ENCODE results near the gene KBTBD2.
"Not testable (repeated sequence)": the region's sequence is repeated elsewhere in the genome, so short reads cannot be mapped to it uniquely, and the experiment has no call there.

Gene KBTBD2

DNA sequence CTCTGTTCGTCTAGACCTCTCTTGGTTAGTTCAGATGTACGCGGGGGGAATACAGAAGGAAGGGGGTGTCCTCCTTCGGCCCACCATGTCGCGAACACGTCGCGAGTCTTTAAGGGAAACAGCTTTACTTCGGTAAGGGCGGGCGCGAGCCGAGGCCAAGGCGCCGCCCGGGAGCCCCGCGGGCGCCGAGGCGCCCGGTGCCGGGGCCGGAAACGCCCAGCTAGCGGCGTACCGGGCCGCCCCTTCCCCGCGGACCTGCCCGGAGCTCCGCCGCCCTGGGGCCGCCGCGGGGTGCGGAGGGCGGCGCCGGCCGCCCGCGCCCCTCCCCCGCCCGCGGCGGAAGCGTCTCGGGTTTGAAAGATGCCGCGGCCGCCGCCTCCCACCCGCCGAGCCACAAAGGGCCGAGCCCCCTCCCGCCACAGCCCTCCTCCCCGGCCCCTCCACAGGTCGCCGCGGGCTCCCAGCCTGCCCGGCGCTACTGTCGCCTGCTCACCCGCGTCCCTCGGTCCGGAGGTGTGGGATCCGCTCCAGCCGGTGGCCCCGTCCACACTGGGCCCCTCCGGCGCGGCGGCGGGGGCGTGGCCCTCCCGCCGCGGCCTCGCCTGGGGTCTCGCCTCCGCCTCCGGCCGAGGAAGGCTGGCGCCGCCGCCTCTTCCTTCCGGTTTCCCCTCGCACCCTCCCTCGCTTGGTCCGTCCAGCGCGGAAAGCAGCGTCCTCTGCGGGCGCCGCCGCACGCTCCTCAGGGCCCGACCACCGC, at the start of gene KBTBD2:
KBTBD2 (minus strand) TSS at position 718 of the 757 bp plus-strand sequence. CDS start 12,156 bp downstream, outside the sequence.
- DNase-seq (ENCODE audit: low read depth): peak; percentile 83

GRCh38 chr7:32941181-32941580, 49.6 kb upstream of the KBTBD2 start:
- DNase-seq (ENCODE audit: low read depth): no peak

DNA sequence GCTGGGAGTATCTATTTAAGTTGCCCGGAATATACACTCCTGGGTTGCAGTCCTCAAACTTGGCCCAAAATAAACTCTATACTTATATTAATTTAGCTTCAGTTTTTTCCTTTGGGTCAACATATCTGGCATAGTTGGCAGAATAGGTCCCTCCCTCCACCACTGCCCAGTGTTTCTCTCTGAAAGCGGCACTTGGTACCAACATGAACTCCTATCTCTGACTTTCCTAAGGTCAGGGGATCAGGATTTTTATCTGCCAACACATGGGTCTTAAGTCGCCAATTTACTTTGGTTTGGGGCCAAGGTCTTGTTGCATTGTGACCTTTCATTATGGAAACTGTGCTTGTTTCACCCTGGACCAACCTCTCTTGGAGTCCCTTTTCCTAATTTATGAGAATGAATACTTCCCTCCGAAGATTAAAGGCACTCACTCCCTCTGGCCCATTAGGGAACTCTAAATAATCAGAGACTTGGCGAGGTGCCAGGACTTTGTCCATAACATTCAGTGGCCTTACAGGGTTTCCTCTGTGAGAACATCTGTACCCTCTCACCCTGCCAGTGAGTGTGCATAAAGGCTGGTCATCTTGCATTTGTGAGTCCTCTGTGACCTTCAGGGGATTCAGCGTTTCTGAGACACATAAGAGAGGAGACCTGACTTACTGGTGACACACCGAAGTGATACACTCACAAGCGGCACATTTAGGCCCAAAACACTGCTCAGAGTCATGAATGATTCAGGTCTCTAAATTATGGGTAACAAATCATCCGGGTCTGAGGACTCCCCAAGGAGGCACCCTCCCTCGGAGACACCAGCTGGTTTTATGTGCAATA, 46.0 kb upstream of the KBTBD2 start:
- peak; percentile 16 for DNase-seq (ENCODE audit: low read depth)

- DNase-seq (ENCODE audit: low read depth): no peak
These were observed 45.1 kb upstream of the KBTBD2 start for GRCh38 chr7:32936689-32937088.

- DNase-seq (ENCODE audit: low read depth): no peak
These were observed 44.0 kb upstream of the KBTBD2 start for GRCh38 chr7:32935558-32935957.

DNA sequence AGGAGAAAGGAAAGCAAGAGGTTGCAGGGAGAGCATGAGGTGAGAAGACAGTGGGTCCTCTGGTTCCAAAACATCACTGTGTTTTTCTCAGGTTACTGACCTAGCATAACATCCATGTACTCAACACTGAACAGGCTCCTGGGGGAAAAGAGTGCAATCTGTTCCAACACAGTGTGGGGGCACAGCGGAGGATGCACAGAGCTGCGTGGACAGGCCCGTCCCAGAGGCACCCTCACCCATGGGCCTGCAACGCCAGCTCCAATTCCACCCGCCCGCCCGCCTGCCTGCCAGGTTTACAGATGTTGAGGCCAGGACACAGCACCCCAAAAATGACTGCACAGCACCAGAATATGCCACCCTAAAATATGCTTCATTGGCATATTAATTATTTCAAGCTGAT, 38.8 kb upstream of the KBTBD2 start:
- no peak for DNase-seq (ENCODE audit: low read depth)

- DNase-seq (ENCODE audit: low read depth): no peak
These were observed 38.0 kb upstream of the KBTBD2 start for GRCh38 chr7:32929430-32930143.

GRCh38 chr7:32928785-32929298, 37.3 kb upstream of the KBTBD2 start:
- DNase-seq (ENCODE audit: low read depth): no peak

DNA sequence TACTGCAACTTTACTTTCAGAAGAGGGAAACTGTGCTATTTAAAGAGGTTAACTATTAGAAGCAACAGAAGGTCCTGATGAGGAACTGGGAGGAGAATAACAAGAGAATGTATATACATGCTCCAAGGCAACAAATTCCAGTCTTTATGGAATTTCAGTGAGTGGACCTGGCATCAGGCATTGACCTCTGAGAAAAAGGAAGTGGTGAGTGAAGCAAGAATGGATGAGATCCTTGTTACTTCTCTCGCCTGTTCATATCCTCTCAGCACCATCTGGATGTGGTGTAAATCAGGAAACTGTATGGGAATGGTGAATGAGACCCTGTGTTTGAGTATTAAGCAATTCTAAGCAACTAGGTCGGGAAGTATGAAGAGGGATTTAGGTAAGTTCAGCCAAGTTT, 30.3 kb upstream of the KBTBD2 start:
- DNase-seq (ENCODE audit: low read depth): peak; percentile 59

DNA sequence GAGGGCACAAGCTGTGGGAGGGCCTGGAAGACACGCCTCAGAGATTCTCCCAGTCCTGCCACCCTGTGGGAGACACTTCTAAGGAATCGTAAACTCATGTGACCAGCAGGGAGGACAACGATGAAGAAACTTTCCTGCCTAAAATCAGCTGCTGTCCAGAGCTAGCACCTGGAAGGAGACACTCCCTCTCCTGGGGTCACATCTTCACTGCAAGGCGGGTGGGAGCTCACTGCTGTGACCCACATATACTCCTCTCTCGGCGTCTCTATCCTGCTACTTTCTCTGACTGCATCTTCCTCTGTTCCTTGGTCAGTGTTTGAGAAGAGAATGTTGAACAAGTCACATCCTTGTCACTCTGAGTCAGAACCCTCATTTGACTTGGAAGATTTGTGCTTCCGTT, 25.4 kb upstream of the KBTBD2 start:
- DNase-seq (ENCODE audit: low read depth): not testable (repeated sequence)

GRCh38 chr7:32916006-32916405, 24.4 kb upstream of the KBTBD2 start:
- DNase-seq (ENCODE audit: low read depth): no peak

GRCh38 chr7:32915041-32915536, 23.5 kb upstream of the KBTBD2 start:
- no peak for DNase-seq (ENCODE audit: low read depth)

GRCh38 chr7:32914184-32914583, 22.6 kb upstream of the KBTBD2 start:
- no peak for DNase-seq (ENCODE audit: low read depth)

- DNase-seq (ENCODE audit: low read depth): no peak
These were observed 18.6 kb upstream of the KBTBD2 start for GRCh38 chr7:32910195-32910594.

GRCh38 chr7:32905175-32905662, 13.7 kb upstream of the KBTBD2 start:
- DNase-seq (ENCODE audit: low read depth): peak; percentile 58

DNA sequence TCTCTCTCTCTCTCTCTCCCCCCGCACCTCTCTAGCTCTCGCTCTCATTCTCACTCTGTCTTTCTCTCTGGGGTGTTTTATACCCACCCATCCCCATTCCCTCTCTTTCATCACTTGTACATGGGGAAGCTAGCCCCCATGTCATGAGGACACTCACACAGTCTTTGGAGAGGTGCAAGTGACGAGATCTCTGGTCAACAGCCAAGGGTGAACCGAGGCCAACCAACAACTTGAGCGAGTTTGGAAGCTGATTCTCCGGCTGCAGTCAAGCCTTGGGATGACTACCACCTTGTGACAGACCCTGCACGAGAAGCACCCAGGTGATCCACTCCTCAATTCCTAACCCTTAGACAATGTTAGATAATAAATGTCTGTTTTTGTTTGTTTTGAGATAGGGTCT, 10.1 kb upstream of the KBTBD2 start:
- no peak for DNase-seq (ENCODE audit: low read depth)

- DNase-seq (ENCODE audit: low read depth): no peak
These were observed 9.0 kb upstream of the KBTBD2 start for GRCh38 chr7:32900433-32900995.

GRCh38 chr7:32897376-32897775, 5.8 kb upstream of the KBTBD2 start:
- DNase-seq (ENCODE audit: low read depth): not testable (repeated sequence)

- no peak for DNase-seq (ENCODE audit: low read depth)
These were observed 5.2 kb upstream of the KBTBD2 start for GRCh38 chr7:32896564-32897347.

- DNase-seq (ENCODE audit: low read depth): no peak
These were observed 2.6 kb upstream of the KBTBD2 start for GRCh38 chr7:32894171-32894570.

GRCh38 chr7:32893722-32894121, 2.2 kb upstream of the KBTBD2 start:
- no peak for DNase-seq (ENCODE audit: low read depth)
